Left cardiac atrium (tissue), 4 donors: ENCODE measurements around the gene SETD2. TPM values are rescaled to one million over a fixed set of nuclear protein-coding genes. Genes with fewer than 3 reads are reported as not detected.

Experiments
- ATAC-seq, 2 donors: fragments of 200-7000 bp; cut with Tn5 transposase; one replicate each; pipeline ENCODE4 v1.9.1; 2020; ENCODE audit warnings: mild to moderate bottlenecking in 2 of 2, moderate library complexity in 2 of 2
- DNase-seq: peaks from one replicate; pipeline ENCODE4 v3.0.0-alpha.2; 2020
- intact Hi-C, 2 donors: fragments of 100-400 bp; cut with DNase I; formaldehyde crosslinking; loops; one replicate each; pipeline versions ENCODE4 v1.14.1 to v1.15.1; 2022 to 2023
- total RNA-seq, 2 donors: library from RNA; stranded (reverse); fragmentation: NEBNext Ultra II Directional; extraction: Animal tissue kit (Norgen Biotek cat#: 25700); gene quantifications; one replicate each; pipeline ENCODE4 v1.2.1, GENCODE V29; 2021
- donor health status: DM: no; HTN: yes; CAD: no.
- donor health status: DM: no; HTN: yes; CAD: no; lungs with severe emphysema.
- donor health status: DM: yes; HTN: yes; CAD: no.
- donor health status: Dilated cardiomyopathy.

Gene SETD2
- total RNA-seq, 2 donors from 2014 or later = 24.8 to 31.3 TPM

GRCh38 chr3:46994801-46995731 lies 168.8 kb downstream of the SETD2 start:
- ATAC-seq (no peak), DNase-seq (peak; percentile 18)
- intact Hi-C loops = no loop called here

GRCh38 chr3:46993986-46994385 lies 169.9 kb downstream of the SETD2 start:
- DNase-seq (no peak), ATAC-seq (no peak)
- intact Hi-C loops = no loop called here

- intact Hi-C loops = no loop called here
- DNase-seq (no peak), ATAC-seq (no peak)
Measured at GRCh38 chr3:46993292-46993691, 170.6 kb downstream of the SETD2 start.

GRCh38 chr3:46992231-46992630 lies 171.7 kb downstream of the SETD2 start:
- no peak for DNase-seq
- ATAC-seq = no peak
- intact Hi-C loops = no loop called here

- ATAC-seq (no peak), DNase-seq (no peak)
- intact Hi-C loops = no loop called here
Measured at GRCh38 chr3:46991406-46992165, 172.3 kb downstream of the SETD2 start.

GRCh38 chr3:46990573-46991374 lies 173.1 kb downstream of the SETD2 start:
- intact Hi-C loops = no loop called here
- ATAC-seq (no peak), DNase-seq (no peak)

- no peak for ATAC-seq
- no peak for DNase-seq
- intact Hi-C loops = no loop called here
Measured at GRCh38 chr3:46989146-46989810, 174.6 kb downstream of the SETD2 start.

- DNase-seq = no peak
- no peak for ATAC-seq
- intact Hi-C loops = no loop called here
Measured at GRCh38 chr3:46988616-46989015, 175.3 kb downstream of the SETD2 start.

GRCh38 chr3:46987743-46988401 lies 176.0 kb downstream of the SETD2 start:
- intact Hi-C loops = no loop called here
- peak; percentile 74 to 82 for ATAC-seq
- DNase-seq = peak; percentile 84

- ATAC-seq (no peak), DNase-seq (no peak)
- intact Hi-C loops = no loop called here
Measured at GRCh38 chr3:46987319-46987742, 176.6 kb downstream of the SETD2 start.

GRCh38 chr3:46986782-46987310 lies 177.1 kb downstream of the SETD2 start:
- DNase-seq = peak; percentile 13

GRCh38 chr3:46986055-46986730 lies 177.7 kb downstream of the SETD2 start:
- intact Hi-C loops = no loop called here
- ATAC-seq (no peak), DNase-seq (peak; percentile 9)

More at GRCh38 chr3:46986782-46987310, 177.1 kb downstream of the SETD2 start:
- ATAC-seq = no peak
- intact Hi-C loops = no loop called here

- peak; percentile 10 for DNase-seq
- ATAC-seq = no peak
- intact Hi-C loops = no loop called here
Measured at GRCh38 chr3:46985588-46985987, 178.3 kb downstream of the SETD2 start.

GRCh38 chr3:46984591-46985459 lies 179.1 kb downstream of the SETD2 start:
- intact Hi-C loops = no loop called here
- ATAC-seq (no peak), DNase-seq (peak; percentile 10)

GRCh38 chr3:46982546-46982945 lies 181.4 kb downstream of the SETD2 start:
- DNase-seq (no peak), ATAC-seq (no peak)
- intact Hi-C loops = no loop called here

- intact Hi-C loops = no loop called here
- DNase-seq = peak; percentile 57
- ATAC-seq = no peak
Measured at GRCh38 chr3:46981932-46982471, 181.9 kb downstream of the SETD2 start.
